Measurements from ENCODE around the gene DLL1.
"Not testable (repeated sequence)": the region's sequence is repeated elsewhere in the genome, so short reads cannot be mapped to it uniquely, and the experiment has no call there.

Gene DLL1

DNA sequence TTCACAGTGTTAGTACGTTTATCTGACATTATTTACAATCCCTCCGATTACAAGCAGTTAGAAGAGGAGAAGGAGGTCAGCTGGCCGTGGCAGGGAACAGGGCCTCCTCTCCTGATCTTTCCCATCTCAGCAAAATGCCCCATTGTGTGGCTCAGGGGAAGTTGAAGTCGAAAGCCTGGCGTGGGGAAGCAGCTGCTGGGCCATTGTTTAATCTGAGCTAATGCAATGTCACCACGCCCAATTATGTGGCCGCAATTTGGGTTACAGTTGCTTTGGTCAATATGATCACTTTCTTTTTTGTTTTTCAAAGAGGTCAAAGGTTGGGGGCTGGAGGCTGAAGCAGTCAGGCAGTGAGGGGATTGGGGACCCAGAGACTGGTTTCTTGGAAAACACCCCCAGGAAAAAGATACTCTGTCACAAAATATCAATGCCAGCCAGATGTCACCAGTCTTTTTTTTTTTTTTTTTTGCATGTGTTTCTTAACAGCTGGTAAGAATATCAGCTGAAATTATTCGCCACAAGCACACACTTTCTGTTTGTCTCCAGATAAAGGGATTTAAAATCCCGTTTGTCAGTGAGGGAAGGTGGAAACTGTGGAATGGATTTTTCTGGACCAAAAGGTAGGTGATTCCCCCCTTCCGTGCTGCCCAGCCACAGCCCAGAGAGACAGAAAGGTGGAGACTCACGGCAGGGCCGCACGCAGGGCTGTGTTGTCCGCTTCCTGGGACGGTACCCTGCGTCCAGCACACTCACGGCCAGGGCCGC, 24.6 kb downstream of the DLL1 start:
- no peak for DNase-seq (ENCODE audit: low read depth)

DNA sequence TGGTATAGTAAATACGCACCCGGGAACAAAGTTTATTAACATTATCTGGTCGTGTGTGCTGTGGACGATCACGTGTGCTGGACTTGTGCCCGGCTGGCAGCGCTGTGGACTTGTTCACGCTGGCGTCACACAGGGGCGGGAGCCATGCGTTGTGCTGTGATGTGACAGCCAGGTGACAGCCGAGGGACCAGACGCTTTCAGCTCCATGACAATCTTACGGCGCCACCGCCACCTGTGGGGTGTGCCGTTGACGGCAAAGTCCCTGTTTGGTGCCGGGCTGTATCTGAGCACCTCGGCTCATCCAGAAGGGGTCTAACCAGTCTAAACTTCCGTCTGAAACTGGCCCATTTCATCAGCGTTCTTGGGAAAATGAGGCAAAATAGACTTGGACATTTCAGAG, 25.2 kb downstream of the DLL1 start:
- no peak for DNase-seq (ENCODE audit: low read depth)

DNA sequence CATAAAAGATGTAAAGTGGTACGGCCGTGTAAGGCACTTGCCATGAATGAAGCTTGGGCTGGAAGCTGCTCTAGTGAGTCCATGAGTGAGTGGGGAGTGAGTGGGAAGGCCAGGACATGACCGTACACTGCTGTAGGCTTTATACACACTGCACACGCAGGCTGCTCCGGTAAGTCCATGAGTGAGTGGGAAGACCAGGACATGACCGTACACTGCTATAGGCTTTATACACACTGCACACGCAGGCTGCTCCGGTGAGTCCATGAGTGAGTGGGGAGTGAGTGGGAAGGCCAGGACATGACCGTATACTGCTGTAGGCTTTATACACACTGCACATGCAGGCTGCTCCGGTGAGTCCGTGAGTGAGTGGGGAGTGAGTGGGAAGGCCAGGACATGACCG, 26.2 kb downstream of the DLL1 start:
- DNase-seq (ENCODE audit: low read depth): not testable (repeated sequence)

DNA sequence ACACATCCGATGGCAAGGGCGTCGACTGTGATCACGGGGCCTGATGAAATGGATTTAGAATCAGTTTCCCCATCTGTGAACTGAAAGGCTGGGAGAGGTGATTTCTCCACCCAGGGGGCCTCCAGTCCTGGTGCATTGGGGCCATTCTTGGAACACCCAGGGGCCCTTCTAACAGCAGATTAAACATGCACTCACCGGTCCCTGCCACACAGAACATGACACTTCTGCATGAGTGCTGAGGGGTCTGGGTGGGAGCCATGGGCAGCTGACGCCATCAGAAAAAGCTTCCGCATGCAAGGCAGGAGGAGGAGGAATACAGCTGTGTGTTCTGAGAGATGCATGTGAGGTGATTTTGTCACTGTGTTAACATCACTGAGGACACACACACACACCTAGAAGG, 26.8 kb downstream of the DLL1 start:
- no peak for DNase-seq (ENCODE audit: low read depth)

DNA sequence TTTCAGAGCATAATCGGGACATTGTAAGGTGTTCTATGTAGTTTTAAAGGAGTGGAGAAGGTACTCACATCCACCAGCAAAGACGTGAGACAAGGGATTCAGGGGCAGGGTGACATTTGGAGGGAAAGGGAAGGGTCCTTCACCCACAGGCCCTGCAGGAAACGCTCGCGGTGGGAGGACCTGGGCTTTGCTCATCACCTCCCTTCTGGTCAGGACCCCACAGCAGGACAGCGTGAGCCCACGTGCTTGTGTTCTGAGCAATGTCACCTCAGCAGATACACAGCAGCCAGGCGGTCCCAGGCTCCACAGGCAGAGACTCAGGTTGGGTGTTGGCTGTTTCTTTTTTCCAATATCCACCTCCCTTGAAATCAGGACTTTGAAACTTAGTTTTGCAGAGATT, 27.5 kb downstream of the DLL1 start:
- DNase-seq (ENCODE audit: low read depth): no peak

DNA sequence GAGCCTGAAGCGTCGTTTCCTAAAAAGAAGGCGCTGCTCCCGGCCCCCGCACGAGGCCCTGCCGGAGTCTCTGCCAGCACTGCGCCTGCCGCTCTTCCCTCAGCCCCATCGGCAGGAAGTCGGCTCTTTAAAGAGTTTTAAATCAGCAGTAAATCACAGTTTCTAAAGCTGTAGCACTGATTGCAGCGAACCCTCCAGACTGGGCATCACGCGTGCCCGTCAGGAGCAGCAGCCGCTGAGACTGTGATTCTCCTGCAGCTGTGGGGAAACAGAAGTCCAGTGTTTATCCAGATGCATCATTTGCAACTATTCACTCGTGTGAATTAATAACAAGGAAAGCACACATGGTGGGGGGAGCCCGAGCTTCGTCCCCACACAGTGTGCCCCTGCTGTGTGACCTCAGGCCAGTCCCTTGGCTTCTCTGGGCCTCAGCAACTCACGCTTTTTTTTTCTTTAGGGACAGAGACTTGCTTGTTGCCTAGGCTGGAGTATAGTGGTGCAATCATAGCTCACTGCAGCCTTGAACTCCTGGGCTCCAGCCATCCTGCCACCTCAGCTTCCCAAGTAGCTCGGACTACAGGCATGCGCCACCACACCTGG, 28.3 kb downstream of the DLL1 start:
- DNase-seq (ENCODE audit: low read depth): no peak

DNA sequence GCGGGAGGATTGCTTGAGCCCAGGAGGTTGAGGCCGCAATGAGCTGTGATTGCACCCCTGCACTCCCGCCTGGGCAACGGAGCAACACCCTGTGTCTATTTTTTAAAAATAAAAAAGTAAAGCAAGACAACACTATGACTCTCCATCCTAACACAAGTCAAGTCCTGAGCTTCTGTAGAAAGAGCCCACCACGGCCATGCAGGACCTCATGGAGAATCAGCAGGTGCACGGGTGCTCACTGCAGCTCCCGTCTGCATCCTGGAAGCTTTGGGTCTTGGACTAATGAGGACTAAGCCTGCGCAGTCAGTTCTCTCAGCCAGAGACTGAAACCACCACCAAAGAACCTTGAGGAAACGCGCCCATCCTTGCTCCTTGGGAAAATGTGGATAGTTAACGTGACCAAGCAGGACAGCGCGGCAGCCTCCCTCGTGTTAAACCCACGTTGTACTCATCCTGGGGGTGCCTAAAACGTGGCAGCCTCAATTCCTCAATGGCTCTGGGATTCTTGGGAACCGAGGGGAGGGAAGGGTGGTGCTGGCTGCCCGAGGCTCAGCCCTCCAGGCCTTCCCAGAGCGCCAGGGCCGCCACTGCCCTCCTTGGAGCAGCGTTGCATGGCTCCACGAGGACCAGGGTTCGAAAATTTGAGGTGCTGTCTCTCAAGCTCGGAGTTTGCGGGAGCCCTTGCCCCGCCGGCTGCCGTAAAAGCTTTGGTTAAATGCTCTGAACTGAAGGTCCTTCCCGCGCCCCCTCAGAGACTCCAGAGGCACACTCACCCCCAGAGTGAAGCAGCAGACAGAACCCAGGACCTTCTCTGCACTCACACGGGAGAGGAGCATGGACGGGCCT, 29.0 kb downstream of the DLL1 start:
- no peak for DNase-seq (ENCODE audit: low read depth)

DNA sequence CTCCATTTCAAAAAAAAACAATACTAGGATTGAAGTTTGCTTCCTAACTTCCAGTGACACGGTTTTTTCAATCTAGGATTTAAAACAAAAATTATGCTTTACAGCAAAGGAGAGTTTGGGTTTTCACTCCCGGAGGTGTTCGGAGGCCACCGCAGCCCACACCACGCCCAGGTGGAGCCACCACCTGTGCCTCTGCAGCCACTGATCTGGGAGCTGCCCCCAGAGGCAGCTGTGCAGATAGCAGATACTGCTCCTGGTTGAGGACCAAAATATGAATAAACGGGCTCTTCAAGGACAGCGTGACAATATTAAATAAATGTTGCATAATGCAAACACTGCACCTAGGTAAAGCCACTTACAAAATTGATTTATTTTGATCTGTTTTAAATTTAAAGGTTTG, 30.2 kb downstream of the DLL1 start:
- DNase-seq (ENCODE audit: low read depth): no peak

DNA sequence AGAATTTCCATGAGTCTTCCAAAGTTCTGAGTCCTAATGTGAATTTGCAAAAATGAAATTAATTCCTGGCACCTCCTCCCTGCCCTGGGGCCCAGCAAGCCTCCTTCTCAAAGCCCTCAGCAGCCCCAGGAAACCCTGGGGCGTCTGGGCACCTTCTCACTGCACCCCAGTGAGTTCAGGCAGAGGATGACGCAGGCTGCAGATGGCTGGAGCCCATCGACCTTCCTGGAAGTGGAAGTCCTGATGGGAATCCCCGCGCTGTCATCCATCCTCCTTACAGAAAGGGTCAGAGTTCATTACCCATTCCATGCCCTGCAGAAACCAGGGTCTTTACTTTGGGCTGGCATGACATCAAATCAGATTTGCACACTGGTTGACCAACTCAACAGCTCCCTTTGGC, 31.6 kb downstream of the DLL1 start:
- no peak for DNase-seq (ENCODE audit: low read depth)

DNA sequence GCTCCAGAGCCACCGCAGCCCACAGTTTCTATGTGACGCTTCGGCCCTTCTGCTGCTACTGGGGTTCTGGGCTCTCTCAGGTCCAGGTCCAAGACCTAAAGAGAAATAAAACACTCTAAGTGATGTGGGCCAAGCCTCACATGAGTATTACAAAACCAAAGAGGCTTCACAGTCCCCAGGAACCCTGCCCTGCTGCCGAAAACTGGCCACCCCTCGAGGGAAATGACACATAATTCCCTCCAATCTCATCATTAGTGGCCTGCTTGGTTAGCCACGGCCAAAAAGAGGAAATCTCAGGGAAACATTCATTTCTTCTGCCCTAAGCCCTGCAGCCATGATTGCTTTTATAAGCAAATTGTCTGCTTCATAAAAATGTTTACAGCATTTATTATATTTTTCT, 32.5 kb downstream of the DLL1 start:
- no peak for DNase-seq (ENCODE audit: low read depth)

DNA sequence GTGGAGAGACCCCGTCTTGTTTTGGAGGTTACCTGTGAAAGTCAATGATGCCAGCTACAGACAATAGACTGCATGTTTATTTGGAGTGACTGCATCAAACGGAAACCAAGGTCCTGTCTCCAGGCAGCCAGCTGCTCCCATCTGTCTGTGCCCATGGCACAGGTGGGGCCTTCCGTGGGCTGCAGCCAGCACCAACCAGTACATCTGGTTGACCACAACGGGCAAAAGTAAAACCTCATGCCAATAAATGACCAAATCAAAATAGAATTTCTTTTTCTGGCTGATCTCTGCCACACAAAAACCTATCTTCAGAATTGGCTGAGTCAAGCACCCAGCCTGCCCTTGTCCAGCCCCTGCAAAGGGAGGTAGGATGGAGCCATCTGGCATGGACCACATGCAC, 33.5 kb downstream of the DLL1 start:
- no peak for DNase-seq (ENCODE audit: low read depth)

DNA sequence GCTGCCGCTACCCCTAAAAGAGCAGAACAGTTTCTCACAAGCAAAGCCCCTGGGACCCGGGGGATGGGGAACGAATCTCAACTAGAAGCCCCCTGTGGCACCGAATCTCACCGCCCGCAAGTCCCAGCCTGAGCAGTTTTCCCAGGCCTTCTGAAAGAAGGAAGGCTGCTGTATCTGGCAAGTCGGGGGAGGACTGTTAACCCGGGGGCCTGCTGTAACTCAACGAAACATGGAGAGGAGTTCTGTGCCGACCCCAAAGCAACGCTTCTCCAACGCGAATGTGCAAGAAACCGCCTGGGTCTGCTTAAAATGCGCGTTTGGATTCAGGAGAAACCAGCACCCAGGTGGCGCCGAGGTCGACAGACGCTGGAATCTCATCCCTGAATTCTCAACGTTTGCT, 34.2 kb downstream of the DLL1 start:
- no peak for DNase-seq (ENCODE audit: low read depth)

DNA sequence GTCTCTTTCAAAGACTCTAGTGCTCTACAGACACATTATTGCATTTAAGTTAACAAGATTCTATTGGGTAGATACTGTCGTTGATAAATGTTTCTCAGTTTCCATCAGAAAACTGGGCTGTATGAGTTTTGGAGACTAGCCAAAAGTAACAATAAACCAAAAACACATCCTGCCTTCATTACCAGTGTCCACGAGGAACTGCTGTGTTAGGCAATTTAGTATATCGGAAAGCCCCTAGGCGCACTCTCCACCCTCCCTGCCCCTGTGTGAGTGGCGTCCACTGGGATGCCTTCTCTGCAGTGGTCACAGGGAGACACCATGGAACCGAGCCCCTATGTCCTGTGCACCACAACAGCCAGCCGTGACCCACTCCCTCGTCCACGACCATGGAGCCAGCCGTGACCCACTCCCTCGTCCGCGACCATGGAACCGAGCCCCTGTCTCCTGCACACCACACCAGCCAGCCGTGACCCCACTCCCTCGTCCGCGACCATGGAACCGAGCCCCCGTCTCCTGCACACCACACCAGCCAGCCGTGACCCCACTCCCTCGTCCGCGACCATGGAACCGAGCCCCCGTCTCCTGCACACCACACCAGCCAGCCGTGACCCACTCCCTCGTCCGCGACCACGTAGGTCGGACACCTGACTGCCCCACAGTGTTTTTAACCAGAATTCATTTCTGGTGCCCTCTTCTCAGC, 35.3 kb downstream of the DLL1 start:
- no peak for DNase-seq (ENCODE audit: low read depth)

DNA sequence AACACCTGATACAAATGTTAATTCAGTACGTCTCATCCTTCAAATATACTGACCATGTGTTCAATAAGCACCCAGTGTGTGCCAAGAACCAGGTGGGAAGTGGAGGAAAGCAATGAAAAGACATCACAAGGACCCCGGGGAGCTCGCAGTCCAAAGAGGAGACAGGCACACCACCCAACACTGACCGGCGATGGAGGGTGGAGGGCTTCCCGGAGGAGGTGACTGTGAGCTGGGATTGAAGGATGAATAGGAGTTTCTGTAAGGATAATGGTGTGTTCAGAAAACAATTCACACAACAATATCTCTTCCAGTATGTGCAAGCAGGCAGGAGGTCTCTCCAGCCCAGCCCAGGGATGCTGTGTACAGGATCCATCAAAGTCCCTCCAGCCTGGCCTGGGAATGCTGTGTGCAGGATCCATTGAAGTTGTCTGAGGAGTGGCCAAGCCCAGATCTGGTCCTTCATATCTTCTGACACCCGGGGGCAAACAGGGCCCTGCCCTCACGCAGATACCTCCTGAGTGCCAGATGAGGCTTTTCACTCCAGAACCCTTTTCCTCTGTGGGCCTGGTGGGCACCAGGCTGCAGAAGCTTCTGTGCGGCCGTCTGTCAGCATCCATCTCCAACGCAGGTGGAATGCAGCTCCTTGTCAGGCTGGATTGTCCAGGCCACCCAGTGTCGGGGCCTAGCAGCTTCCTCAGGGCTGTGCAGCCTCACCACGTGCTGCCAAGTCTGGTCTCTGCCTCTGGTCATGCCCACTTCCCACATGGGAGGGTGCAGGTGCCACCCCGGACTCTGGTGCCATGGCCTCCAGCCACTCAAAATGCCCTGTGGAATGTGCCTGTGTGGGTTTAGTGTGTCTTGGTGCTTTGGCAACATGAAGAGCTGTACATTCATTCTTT, 36.3 kb downstream of the DLL1 start:
- DNase-seq (ENCODE audit: low read depth): no peak

DNA sequence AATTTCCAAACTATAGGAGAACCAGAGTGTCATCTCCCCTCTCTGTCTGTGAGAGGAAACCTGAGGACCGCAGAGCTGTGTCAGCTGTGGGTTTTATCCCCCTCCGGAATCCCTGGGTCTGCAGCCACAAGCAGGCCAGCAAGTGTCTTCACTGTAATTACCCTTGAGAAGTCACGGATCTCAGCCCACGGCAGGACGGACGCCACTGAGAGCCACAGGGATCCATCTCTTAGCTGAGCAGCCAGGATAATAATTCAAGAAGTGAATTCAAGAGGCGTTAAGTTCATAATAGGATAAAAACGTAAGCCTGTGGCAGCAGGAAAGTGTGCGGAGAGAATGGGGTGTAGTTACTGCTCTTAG, 37.0 kb downstream of the DLL1 start:
- DNase-seq (ENCODE audit: low read depth): no peak

DNA sequence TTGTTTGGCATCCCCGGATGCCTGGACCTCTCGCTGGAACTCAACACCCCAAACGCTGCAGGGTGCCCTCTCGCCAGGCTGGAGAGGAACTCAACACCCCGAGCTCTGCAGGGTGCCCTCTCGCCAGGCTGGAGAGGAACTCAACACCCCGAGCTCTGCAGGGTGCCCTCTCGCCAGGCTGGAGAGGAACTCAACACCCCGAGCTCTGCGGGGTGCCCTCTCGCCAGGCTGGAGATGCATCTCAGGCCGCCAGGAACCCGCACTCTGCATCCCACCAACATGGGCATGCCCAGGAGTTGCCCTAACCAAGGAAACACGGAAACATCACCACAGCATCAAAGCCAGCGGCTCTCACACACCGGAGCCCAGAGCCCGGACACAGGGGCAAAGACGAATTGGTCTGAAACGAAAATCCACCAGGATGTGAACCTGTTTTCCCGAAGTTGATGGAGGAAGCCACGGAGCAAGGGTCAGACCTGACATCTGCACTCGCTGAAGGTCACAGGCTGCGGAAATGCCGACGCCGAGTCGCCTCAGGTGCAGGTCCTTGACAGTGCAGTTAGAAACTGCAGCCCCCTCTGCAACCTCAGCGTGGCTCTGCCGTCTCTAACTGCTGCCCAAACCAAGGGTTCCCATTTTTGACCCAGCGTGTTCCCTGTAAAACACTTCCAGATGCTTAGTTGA, 37.5 kb downstream of the DLL1 start:
- no peak for DNase-seq (ENCODE audit: low read depth)

DNA sequence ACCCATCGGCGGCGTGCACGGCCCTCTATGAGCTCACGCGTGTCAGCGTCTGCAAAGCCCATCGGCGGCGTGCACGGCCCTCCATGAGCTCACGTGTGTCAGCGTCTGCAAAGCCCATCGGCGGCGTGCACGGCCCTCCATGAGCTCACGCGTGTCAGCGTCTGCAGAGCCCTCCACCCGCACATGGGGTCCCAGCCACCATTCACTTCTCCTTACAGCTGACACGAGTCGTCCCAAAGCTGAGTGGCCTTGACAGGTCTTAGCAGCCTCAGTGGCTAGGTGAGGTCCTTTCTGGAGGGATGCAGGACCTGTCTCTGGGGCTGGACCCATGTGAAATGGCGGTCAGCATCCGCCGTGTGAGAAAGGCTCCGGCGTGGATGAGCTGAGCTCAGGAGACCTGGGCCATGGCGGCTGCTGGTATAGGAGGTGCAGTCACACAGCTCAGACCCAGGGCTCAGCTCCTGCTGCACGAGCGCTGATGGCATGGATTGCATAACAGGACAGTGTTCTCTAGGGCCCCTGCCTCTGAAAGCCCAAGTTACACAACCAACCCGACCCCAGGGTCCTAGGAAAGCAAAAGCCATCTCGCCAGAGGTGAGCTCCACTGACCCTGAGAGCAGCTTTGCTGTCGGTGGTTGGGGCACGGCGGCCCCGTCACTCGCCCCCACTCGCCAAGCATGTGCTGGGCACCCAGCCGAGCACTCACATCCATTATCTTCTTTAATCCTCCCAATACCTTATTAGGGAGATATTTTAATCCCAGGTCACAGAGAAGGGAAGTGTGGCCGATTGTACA, 38.9 kb downstream of the DLL1 start:
- DNase-seq (ENCODE audit: low read depth): no peak

DNA sequence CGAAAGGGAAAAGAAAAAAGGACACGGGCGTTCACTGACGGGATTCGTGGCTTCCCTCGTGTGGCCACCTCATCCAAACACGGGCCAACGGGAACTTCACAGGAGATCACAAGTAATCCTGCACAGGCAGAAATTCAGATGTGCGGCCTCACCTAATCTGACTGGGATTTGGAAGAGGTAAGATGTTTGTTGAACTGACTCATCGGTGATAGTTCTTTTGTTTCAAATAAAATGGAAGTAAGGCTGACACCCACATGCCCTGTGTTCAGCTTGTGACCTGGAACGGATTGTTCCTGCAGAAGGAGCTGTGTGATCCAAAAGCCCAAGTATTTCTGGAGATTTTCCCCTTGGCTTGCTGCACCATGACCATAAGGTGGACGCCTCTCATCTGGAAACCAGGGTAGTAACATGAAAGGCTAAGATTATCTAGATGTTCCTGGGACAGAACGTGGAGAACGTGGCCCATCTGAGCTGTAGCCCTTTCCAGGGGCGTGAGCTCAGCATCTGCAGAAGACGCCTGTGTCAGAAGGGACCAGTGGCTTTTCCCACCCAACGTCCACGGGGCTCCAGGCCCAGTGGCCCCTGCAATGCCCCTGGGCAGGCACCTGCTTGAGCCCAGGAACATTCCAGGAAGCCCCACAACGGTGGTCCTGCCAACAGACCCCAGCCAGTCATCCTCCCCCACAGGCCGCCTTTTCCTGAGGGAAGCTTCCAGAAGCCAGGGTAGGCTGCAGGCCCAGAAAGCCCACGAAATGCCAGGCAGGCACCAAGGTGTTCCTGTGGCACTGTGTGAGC, 39.7 kb downstream of the DLL1 start:
- no peak for DNase-seq (ENCODE audit: low read depth)

DNA sequence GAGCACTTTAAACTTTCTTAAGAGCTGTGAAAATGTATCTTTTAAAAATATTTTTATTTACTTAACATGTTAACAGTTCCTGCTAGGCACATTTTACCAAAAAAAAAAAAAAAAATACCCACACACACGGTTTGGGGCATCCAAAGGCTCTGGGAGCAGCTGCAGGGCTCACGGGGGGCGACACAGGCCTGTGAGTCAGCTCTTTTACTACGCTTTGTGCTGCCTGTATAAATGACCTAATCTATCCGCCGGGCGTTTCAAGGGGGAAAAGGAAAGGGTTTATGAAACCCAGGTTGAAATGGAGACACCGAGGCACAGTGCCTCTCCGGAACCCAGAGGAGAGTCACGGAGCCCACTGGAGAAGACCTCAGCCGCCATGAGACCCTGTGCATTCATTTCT, 40.4 kb downstream of the DLL1 start:
- no peak for DNase-seq (ENCODE audit: low read depth)

Measured in non-pigmented ciliary epithelial cell (primary cell).